Stimulated activated CD8-positive, alpha-beta memory T cell treated with anti-CD3 and anti-CD28 coated beads, Interleukin-7, amount 100 ng/mL, for 1 hour (primary cell): ENCODE results near the gene LCK.

Experiments
- DNase-seq, 2 donors: peaks; one replicate each; pipeline ENCODE4 v3.0.0-alpha.2; 2020; ENCODE audit warnings: low read depth in 2 of 2

LCK gene

DNA sequence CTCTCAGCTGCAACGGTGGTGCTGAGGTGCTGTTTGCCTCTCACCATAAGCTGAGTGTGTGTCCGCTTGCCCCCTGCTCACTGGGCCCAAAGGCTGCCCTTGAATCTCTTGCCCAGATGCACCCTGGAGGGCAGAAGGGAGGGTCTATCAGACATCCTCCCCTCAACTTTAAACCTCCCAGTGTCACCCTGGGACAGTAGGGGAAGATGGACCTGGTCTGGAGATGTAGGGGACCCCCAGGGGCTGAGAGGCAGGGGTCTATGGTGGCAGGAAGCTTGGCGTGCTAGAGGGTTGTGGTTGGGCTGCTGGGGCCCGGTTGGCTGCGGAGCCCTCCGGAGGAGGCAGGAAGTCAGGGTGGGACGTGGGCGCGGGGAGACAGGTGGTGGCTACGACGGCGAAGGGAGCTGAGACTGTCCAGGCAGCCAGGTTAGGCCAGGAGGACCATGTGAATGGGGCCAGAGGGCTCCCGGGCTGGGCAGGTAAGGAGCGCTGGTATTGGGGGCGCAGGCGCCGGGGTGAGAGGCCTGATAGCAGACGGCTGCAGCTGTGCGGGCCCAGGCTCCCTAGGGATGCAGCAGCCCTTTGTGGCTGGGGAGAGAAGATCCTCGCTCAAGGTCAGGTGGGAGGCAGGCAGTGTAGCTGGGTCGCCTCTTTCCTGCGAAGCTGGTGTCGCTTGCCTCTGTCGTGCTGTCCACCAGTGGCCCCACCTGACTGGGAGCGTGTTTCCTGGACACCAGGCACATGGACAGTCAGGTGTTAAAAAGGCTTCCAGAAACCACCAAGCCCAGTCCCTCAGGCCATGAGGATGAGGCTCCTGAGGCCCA, at the start of gene LCK:
TSS of gene LCK (plus strand) at position 373 of the 824 bp plus-strand sequence. CDS start 23,065 bp downstream, outside the sequence.
- no peak for DNase-seq

GRCh38 chr1:32204943-32205361, 46.1 kb upstream of the LCK start:
- DNase-seq: no peak

GRCh38 chr1:32205401-32206370, 45.4 kb upstream of the LCK start, which contains the start of gene IQCC:
Gene IQCC (plus strand): TSS chr1:32205671. CDS start chr1:32205682, 11 bp downstream.
- DNase-seq: peak; percentile 66 to 68

DNA sequence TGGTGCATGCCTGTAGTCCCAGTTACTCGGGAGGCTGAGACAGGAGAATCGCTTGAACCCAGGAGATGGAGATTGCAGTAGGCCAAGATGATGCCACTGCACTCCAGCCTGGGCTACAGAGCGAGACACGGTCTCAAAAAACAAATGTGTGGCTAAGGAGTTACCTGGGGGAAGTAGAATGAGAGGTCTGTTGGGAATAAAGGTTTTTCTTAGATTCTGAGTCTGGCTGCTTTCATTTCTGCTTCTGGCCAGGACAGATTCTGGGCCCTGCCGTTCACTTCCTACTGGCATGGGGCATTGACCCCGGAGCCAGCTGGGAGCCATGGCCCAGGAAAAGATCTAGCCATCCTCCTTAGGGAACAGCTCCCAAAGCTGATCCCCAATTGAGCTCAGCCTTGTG, 42.6 kb upstream of the LCK start:
- no peak for DNase-seq

DNA sequence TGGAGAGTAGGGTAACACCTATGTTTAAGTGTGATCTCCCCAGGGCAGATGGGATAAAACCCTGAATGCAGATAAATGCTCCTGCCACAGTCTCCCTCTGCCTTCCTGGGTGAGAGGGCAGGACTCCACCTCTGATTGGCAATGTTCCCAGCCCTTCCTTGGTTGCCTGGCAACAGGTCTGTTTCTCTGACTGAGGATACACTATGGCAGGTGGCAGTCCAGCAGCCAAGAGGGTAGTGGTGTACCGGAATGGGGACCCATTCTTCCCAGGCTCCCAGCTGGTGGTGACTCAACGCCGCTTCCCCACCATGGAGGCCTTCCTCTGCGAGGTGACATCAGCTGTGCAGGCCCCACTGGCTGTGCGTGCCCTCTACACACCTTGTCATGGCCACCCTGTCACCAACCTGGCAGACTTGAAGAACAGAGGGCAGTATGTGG, 42.2 kb upstream of the LCK start, which contains the start of gene DCDC2B:
TSS of gene DCDC2B (plus strand) at position 199 of the 438 bp plus-strand sequence. CDS start at position 204, 5 bp downstream.
- no peak for DNase-seq

DNA sequence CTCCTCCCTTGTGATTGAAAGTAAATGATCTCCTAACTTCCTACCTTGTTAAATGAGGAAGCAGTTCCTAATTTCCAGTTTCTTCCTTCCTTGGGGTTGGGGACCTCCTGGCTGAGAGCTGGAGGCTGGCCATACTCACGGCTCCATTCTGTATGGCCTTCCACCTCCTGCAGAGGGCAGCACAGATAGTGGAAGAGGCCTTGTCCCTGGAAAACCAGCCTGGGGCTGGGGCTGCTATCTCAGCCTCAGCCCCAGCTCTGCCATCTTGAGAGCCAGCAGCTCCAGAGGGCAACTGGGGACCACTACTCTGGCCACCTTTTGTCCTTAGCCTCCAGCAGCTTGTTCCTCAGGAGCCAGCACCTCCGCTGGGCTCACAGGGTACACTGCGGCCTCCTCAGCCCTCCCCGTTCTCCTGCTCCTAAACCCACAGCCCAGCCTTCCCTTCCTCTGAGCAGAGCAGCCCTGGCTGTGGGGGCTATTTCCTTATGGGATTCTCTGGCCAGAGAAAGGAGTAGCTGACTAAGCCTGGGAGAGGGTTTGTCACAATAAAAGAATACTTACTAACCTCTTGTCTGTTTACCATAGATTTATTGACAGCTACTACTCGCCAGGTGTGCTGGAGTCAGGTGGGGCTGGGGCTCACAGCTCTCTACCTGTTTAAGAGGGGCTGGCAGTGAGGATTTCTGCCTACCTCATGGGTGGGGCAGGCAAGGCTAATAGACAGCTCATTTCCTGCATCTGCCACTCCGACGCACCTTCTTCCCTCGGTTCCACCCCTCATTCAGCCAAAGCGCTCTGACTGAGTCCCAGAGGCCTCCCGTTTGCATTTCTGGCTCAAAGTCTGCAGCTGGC, 35.2 kb upstream of the LCK start:
- peak; percentile 14 to 31 for DNase-seq

- no peak for DNase-seq
Measured at GRCh38 chr1:32216566-32216965, 34.5 kb upstream of the LCK start.

- DNase-seq: no peak
Measured at GRCh38 chr1:32219022-32219421, 32.0 kb upstream of the LCK start.

- no peak for DNase-seq
Measured at GRCh38 chr1:32220746-32221580, 30.1 kb upstream of the LCK start.

- no peak for DNase-seq
Measured at GRCh38 chr1:32221581-32221979, 29.5 kb upstream of the LCK start.

DNA sequence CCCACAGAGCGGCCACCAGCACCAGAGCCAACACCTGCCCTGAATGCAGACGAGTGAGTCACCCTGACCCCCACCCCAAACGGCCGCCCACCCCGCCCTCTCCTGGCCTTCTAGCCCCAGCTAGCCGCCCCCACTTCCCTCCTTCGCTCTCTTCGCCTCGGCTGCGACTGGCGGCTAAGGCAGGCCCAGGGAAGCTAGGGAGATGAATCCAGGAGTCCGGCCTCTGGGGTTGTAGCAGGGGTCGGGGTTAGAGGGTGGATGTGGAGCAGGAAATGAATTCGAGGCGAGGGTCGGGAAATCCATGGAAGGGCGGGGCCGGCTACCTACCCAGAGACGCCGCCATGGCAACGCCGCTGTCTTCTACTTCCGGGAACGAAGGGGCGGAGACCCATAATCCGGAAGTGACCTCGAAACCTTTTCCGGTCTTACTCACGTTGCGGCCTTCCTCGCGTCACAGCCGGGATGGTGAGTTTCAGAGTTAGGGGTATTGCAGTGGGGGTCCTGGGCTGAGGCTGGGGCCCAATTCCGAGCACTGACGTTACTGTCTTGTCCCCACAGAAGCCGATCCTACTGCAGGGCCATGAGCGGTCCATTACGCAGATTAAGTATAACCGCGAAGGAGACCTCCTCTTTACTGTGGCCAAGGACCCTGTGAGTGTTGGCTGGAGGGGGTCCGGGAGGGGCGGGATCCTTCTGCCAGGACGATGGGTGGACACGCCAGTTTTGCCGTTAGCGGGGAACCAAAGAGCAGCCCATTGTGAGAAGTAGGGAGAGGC, 28.9 kb upstream of the LCK start, which contains the start of the genes EIF3I and TMEM234:
TSS of gene EIF3I (plus strand) at position 428 of the 776 bp plus-strand sequence. CDS start at position 463, 35 bp downstream.
TSS of gene TMEM234 (minus strand) at position 374 of the 776 bp plus-strand sequence. CDS start at position 343, 31 bp downstream.
- peak; percentile 80 to 88 for DNase-seq

GRCh38 chr1:32223683-32224082, 27.4 kb upstream of the LCK start:
- no peak for DNase-seq

DNA sequence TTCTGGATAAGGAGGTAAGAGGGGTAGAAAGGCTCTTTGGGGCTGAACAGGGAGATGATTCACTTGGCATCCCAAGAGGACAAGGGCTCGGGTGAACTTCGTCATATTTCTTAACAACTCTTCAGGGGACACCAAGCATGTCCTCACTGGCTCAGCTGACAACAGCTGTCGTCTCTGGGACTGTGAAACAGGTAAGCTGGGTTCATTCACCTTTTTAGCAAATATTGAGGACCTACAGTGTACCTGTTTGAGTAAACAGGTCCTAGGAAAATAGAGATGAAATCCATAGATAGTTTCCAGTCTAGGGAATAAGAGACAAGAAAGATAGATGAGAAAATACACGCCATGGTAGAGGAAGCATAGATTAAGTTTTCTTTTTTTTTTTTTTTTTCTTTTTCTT, 26.8 kb upstream of the LCK start:
- DNase-seq: no peak

DNA sequence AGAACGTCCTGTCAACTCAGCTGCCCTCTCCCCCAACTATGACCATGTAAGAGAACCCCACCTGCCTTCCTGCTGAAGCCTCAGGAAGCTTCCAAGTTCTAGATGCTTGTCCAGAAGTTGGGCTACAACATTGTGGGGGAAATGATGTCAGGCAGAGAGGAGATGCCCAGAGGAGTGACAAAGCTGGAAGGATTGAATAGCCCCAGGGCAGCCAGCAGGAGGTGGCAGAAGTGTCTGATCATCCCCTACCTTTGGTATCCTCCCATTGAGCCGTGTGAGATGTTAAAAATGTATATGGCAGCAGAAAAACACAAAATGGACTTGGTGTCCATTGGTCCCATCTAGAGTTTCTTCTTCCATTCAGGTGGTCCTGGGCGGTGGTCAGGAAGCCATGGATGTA, 22.3 kb upstream of the LCK start:
- no peak for DNase-seq

GRCh38 chr1:32231843-32232432, 19.1 kb upstream of the LCK start:
- DNase-seq: no peak

- no peak for DNase-seq
Measured at GRCh38 chr1:32232558-32233304, 18.3 kb upstream of the LCK start.

DNA sequence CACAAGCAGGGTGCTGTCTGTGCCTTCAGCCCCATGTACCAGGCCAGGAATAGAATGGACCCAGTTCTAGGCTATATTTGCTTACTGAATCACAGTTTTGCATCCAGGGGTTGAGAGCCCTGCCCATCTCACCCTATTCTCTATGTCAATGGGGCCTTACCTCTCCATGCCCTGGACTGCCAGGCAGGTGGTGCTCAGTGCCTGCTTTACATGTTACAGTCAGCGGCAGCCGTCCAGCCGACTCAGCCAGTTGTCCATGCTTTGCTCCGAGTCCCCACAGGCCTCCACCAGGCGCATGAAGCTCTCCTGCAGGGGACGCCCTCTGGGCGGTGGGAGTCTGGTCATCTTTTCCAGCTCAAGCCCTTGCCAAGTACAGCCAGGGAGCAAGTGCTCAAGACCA, 16.3 kb upstream of the LCK start:
- no peak for DNase-seq

- no peak for DNase-seq
Measured at GRCh38 chr1:32239337-32239736, 11.7 kb upstream of the LCK start.
